ENCODE results near the gene LCORL. TPM values are rescaled to one million over a fixed set of nuclear protein-coding genes. Genes with fewer than 3 reads are reported as not detected.

The LCORL gene
- total RNA-seq, 4 donors from 2014 or later: 16.0 to 23.8 (median 18.5) TPM

- no peak for TF ChIP-seq CTCF (IDR thresholded peaks at IDR 0.05; ENCODE audit: low read depth)
Observed at GRCh38 chr4:17865866-17866363, 155.6 kb downstream of the LCORL start.

- TF ChIP-seq CTCF (IDR thresholded peaks at IDR 0.05; ENCODE audit: low read depth): no peak
Observed at GRCh38 chr4:17859793-17860406, 161.7 kb downstream of the LCORL start.

GRCh38 chr4:17854036-17854435 lies 167.5 kb downstream of the LCORL start:
- no peak for TF ChIP-seq CTCF (IDR thresholded peaks at IDR 0.05; ENCODE audit: low read depth)

- TF ChIP-seq CTCF (IDR thresholded peaks at IDR 0.05; ENCODE audit: low read depth): no peak
Observed at GRCh38 chr4:17851959-17852358, 169.6 kb downstream of the LCORL start.

GRCh38 chr4:17846266-17846665 lies 175.3 kb downstream of the LCORL start:
- TF ChIP-seq CTCF (IDR thresholded peaks at IDR 0.05; ENCODE audit: low read depth): no peak

GRCh38 chr4:17823871-17824669 lies 197.5 kb downstream of the LCORL start:
- no peak for TF ChIP-seq CTCF (IDR thresholded peaks at IDR 0.05; ENCODE audit: low read depth)

- TF ChIP-seq CTCF (IDR thresholded peaks at IDR 0.05; ENCODE audit: low read depth): no peak
Observed at GRCh38 chr4:17817027-17817426, 204.5 kb downstream of the LCORL start.
